ENCODE results near the gene FRK.
"Not testable (repeated sequence)": the region's sequence is repeated elsewhere in the genome, so short reads cannot be mapped to it uniquely, and the experiment has no call there.

Gene FRK

GRCh38 chr6:115896538-115897129 lies 164.1 kb downstream of the FRK start:
- H3K27me3 ChIP-seq (ENCODE audit: control insufficient read depth, insufficient read depth, low read length, poor library complexity, severe bottlenecking), result no peaks in the 10 kb centered on the region
- 57 to 81% methylated on average over 1 to 2 of the region's 2 CpGs for WGBS, 2 experiments

GRCh38 chr6:115894426-115894992 lies 166.2 kb downstream of the FRK start:
- Histone ChIP-seq H3K27me3 (ENCODE audit: control insufficient read depth, insufficient read depth, low read length, poor library complexity, severe bottlenecking) (no peaks in the 10 kb centered on the region), H3K36me3 (ENCODE audit: control insufficient read depth, insufficient read depth, low read length) (no peaks in the 10 kb centered on the region), H3K9me3 (ENCODE audit: control insufficient read depth, low read length) (no peaks in the 10 kb centered on the region), H3K4me3 (ENCODE audit: insufficient read depth, low read depth, low read length) (no peak overlapping the region), H3K4me1 (ENCODE audit: control insufficient read depth, insufficient read depth, low read length) (no peaks in the 10 kb centered on the region), H3K27ac (ENCODE audit: insufficient read depth, low read depth, low read length, poor library complexity, severe bottlenecking) (no peak overlapping the region)
- whole genome bisulfite sequencing, 2 experiments, result 85% methylated on average over 5 to 7 of the region's 7 CpGs

More at GRCh38 chr6:115896538-115897129, 164.1 kb downstream of the FRK start:
- Histone ChIP-seq H3K4me3 (ENCODE audit: insufficient read depth, low read depth, low read length) (no peak overlapping the region), H3K9me3 (ENCODE audit: control insufficient read depth, low read length) (no peaks in the 10 kb centered on the region), H3K36me3 (ENCODE audit: control insufficient read depth, insufficient read depth, low read length) (no peaks in the 10 kb centered on the region), H3K4me1 (ENCODE audit: control insufficient read depth, insufficient read depth, low read length) (no peaks in the 10 kb centered on the region), H3K27ac (ENCODE audit: insufficient read depth, low read depth, low read length, poor library complexity, severe bottlenecking) (no peak overlapping the region)

- H3K4me1 ChIP-seq (ENCODE audit: control insufficient read depth, insufficient read depth, low read length), result no peaks in the 10 kb centered on the region
- no peak overlapping the region for H3K27ac ChIP-seq (ENCODE audit: insufficient read depth, low read depth, low read length, poor library complexity, severe bottlenecking)
- H3K27me3 ChIP-seq (ENCODE audit: control insufficient read depth, insufficient read depth, low read length, poor library complexity, severe bottlenecking), result no peaks in the 10 kb centered on the region
- H3K9me3 ChIP-seq (ENCODE audit: control insufficient read depth, low read length), result no peaks in the 10 kb centered on the region
- WGBS, 2 experiments, result 78 to 96% methylated on average over 2 of the region's 2 CpGs
- H3K4me3 ChIP-seq (ENCODE audit: insufficient read depth, low read depth, low read length), result no peak overlapping the region
- H3K36me3 ChIP-seq (ENCODE audit: control insufficient read depth, insufficient read depth, low read length), result no peaks in the 10 kb centered on the region
These were observed 168.9 kb downstream of the FRK start for GRCh38 chr6:115891750-115892149.

GRCh38 chr6:115891111-115891669 lies 169.5 kb downstream of the FRK start:
- no peaks in the 10 kb centered on the region for H3K27me3 ChIP-seq (ENCODE audit: control insufficient read depth, insufficient read depth, low read length, poor library complexity, severe bottlenecking)
- H3K36me3 ChIP-seq (ENCODE audit: control insufficient read depth, insufficient read depth, low read length), result no peaks in the 10 kb centered on the region
- H3K27ac ChIP-seq (ENCODE audit: insufficient read depth, low read depth, low read length, poor library complexity, severe bottlenecking), result no peak overlapping the region
- no peaks in the 10 kb centered on the region for H3K9me3 ChIP-seq (ENCODE audit: control insufficient read depth, low read length)
- no peaks in the 10 kb centered on the region for H3K4me1 ChIP-seq (ENCODE audit: control insufficient read depth, insufficient read depth, low read length)
- no peak overlapping the region for H3K4me3 ChIP-seq (ENCODE audit: insufficient read depth, low read depth, low read length)

GRCh38 chr6:115890238-115890637 lies 170.5 kb downstream of the FRK start:
- Histone ChIP-seq H3K36me3 (ENCODE audit: control insufficient read depth, insufficient read depth, low read length) (no peaks in the 10 kb centered on the region), H3K4me1 (ENCODE audit: control insufficient read depth, insufficient read depth, low read length) (no peaks in the 10 kb centered on the region), H3K27ac (ENCODE audit: insufficient read depth, low read depth, low read length, poor library complexity, severe bottlenecking) (no peak overlapping the region), H3K4me3 (ENCODE audit: insufficient read depth, low read depth, low read length) (no peak overlapping the region), H3K27me3 (ENCODE audit: control insufficient read depth, insufficient read depth, low read length, poor library complexity, severe bottlenecking) (no peaks in the 10 kb centered on the region), H3K9me3 (ENCODE audit: control insufficient read depth, low read length) (no peaks in the 10 kb centered on the region)
- WGBS, 2 experiments, result 96% methylated on average over 10 of the region's 10 CpGs

- WGBS, 2 experiments, result 95 to 96% methylated on average over 38 of the region's 38 CpGs
- not testable (repeated sequence) for H3K36me3 ChIP-seq (ENCODE audit: control insufficient read depth, insufficient read depth, low read length); H3K4me1 ChIP-seq (ENCODE audit: control insufficient read depth, insufficient read depth, low read length); H3K9me3 ChIP-seq (ENCODE audit: control insufficient read depth, low read length); H3K27me3 ChIP-seq (ENCODE audit: control insufficient read depth, insufficient read depth, low read length, poor library complexity, severe bottlenecking); H3K4me3 ChIP-seq (ENCODE audit: insufficient read depth, low read depth, low read length); H3K27ac ChIP-seq (ENCODE audit: insufficient read depth, low read depth, low read length, poor library complexity, severe bottlenecking)
These were observed 171.8 kb downstream of the FRK start for GRCh38 chr6:115888687-115889470.

- H3K4me3 ChIP-seq (ENCODE audit: insufficient read depth, low read depth, low read length), result no peak overlapping the region
- H3K36me3 ChIP-seq (ENCODE audit: control insufficient read depth, insufficient read depth, low read length), result no peaks in the 10 kb centered on the region
- H3K27ac ChIP-seq (ENCODE audit: insufficient read depth, low read depth, low read length, poor library complexity, severe bottlenecking), result no peak overlapping the region
- no peaks in the 10 kb centered on the region for H3K4me1 ChIP-seq (ENCODE audit: control insufficient read depth, insufficient read depth, low read length)
- H3K27me3 ChIP-seq (ENCODE audit: control insufficient read depth, insufficient read depth, low read length, poor library complexity, severe bottlenecking), result no peaks in the 10 kb centered on the region
- no peaks in the 10 kb centered on the region for H3K9me3 ChIP-seq (ENCODE audit: control insufficient read depth, low read length)
- 83 to 84% methylated on average over 7 of the region's 7 CpGs for WGBS, 2 experiments
These were observed 172.8 kb downstream of the FRK start for GRCh38 chr6:115887891-115888290.

GRCh38 chr6:115885636-115886366 lies 174.9 kb downstream of the FRK start:
- Histone ChIP-seq H3K4me1 (ENCODE audit: control insufficient read depth, insufficient read depth, low read length) (no peaks in the 10 kb centered on the region), H3K4me3 (ENCODE audit: insufficient read depth, low read depth, low read length) (no peak overlapping the region), H3K36me3 (ENCODE audit: control insufficient read depth, insufficient read depth, low read length) (no peaks in the 10 kb centered on the region), H3K27me3 (ENCODE audit: control insufficient read depth, insufficient read depth, low read length, poor library complexity, severe bottlenecking) (no peaks in the 10 kb centered on the region), H3K27ac (ENCODE audit: insufficient read depth, low read depth, low read length, poor library complexity, severe bottlenecking) (no peak overlapping the region), H3K9me3 (ENCODE audit: control insufficient read depth, low read length) (no peaks in the 10 kb centered on the region)
- 97 to 98% methylated on average over 2 to 4 of the region's 4 CpGs for WGBS, 2 experiments

GRCh38 chr6:115882771-115883170 lies 177.9 kb downstream of the FRK start:
- H3K9me3 ChIP-seq (ENCODE audit: control insufficient read depth, low read length), result no peaks in the 10 kb centered on the region
- H3K4me1 ChIP-seq (ENCODE audit: control insufficient read depth, insufficient read depth, low read length), result no peaks in the 10 kb centered on the region
- no peak overlapping the region for H3K27ac ChIP-seq (ENCODE audit: insufficient read depth, low read depth, low read length, poor library complexity, severe bottlenecking)
- H3K27me3 ChIP-seq (ENCODE audit: control insufficient read depth, insufficient read depth, low read length, poor library complexity, severe bottlenecking), result no peaks in the 10 kb centered on the region
- H3K4me3 ChIP-seq (ENCODE audit: insufficient read depth, low read depth, low read length), result no peak overlapping the region
- WGBS, 2 experiments, result 93 to 94% methylated on average over 2 of the region's 2 CpGs
- H3K36me3 ChIP-seq (ENCODE audit: control insufficient read depth, insufficient read depth, low read length), result no peaks in the 10 kb centered on the region

- WGBS, 2 experiments, result 73 to 92% methylated on average over 1 to 2 of the region's 5 CpGs
- Histone ChIP-seq H3K27ac (ENCODE audit: insufficient read depth, low read depth, low read length, poor library complexity, severe bottlenecking) (no peak overlapping the region), H3K9me3 (ENCODE audit: control insufficient read depth, low read length) (no peaks in the 10 kb centered on the region), H3K36me3 (ENCODE audit: control insufficient read depth, insufficient read depth, low read length) (no peaks in the 10 kb centered on the region), H3K4me3 (ENCODE audit: insufficient read depth, low read depth, low read length) (no peak overlapping the region), H3K27me3 (ENCODE audit: control insufficient read depth, insufficient read depth, low read length, poor library complexity, severe bottlenecking) (no peaks in the 10 kb centered on the region), H3K4me1 (ENCODE audit: control insufficient read depth, insufficient read depth, low read length) (no peaks in the 10 kb centered on the region)
These were observed 178.5 kb downstream of the FRK start for GRCh38 chr6:115882174-115882573.

Data from ectodermal cell (in vitro differentiated cells).